Measurements from ENCODE around the gene BCR. TPM values are rescaled to one million over a fixed set of nuclear protein-coding genes. Genes with fewer than 3 reads are reported as not detected.

The BCR gene
- total and polyA plus RNA-seq, 2 experiments from 2014 or later: 38.8 to 42.2 TPM

GRCh38 chr22:23166042-23166831 is 14.1 kb upstream of the BCR start:
- Histone ChIP-seq H3K27me3 (no peaks in the 10 kb centered on the region), H3K4me1 (ENCODE audit: insufficient read depth) (peaks cover 7% of the 10 kb centered on the region), H3K79me2 (no peaks in the 10 kb centered on the region), H3K27ac (no peak overlapping the region), H4K20me1 (ENCODE audit: insufficient read depth, poor library complexity, severe bottlenecking) (no peaks in the 10 kb centered on the region), H3K4me2 (no peak overlapping the region), H3K4me3 (no peak overlapping the region), H2AFZ (no peak overlapping the region), H3K36me3 (replicated peaks; ENCODE audit: insufficient read depth, low read depth) (no peaks in the 10 kb centered on the region), H3K9me2 (replicated peaks; ENCODE audit: insufficient read depth) (no peaks in the 10 kb centered on the region), H3K9me3 (ENCODE audit: low read depth) (no peaks in the 10 kb centered on the region)
- no peak for DNase-seq (ENCODE audit: low spot score)
- TF ChIP-seq EZH2 (IDR thresholded peaks at IDR 0.05; ENCODE audit: borderline replicate concordance) (no peak), CTCF (IDR thresholded peaks at IDR 0.05; ENCODE audit: poor library complexity) (no peak), EZH2phosphoT487 (IDR thresholded peaks at IDR 0.05; ENCODE audit: low read depth, severe bottlenecking, unreplicated experiment) (no peak)
- 61% methylated on average over 6 of the region's 6 CpGs for WGBS (ENCODE audit: low lambda C conversion rate, missing lambda C conversion rate)

GRCh38 chr22:23166841-23167616 is 13.3 kb upstream of the BCR start:
- Histone ChIP-seq H3K9me3 (ENCODE audit: low read depth) (no peaks in the 10 kb centered on the region), H3K4me3 (no peak overlapping the region), H2AFZ (no peak overlapping the region), H3K36me3 (replicated peaks; ENCODE audit: insufficient read depth, low read depth) (no peaks in the 10 kb centered on the region), H3K4me1 (ENCODE audit: insufficient read depth) (peaks cover 7% of the 10 kb centered on the region), H3K4me2 (no peak overlapping the region), H3K27ac (no peak overlapping the region), H4K20me1 (ENCODE audit: insufficient read depth, poor library complexity, severe bottlenecking) (no peaks in the 10 kb centered on the region), H3K27me3 (no peaks in the 10 kb centered on the region), H3K9me2 (replicated peaks; ENCODE audit: insufficient read depth) (no peaks in the 10 kb centered on the region), H3K79me2 (no peaks in the 10 kb centered on the region)
- no peak for DNase-seq (ENCODE audit: low spot score)
- WGBS (ENCODE audit: low lambda C conversion rate, missing lambda C conversion rate): 88% methylated on average over 10 of the region's 10 CpGs
- TF ChIP-seq CTCF (IDR thresholded peaks at IDR 0.05; ENCODE audit: poor library complexity): no peak
- no peak for TF ChIP-seq EZH2 (IDR thresholded peaks at IDR 0.05; ENCODE audit: borderline replicate concordance)
- TF ChIP-seq EZH2phosphoT487 (IDR thresholded peaks at IDR 0.05; ENCODE audit: low read depth, severe bottlenecking, unreplicated experiment): no peak

- no peak for DNase-seq (ENCODE audit: low spot score)
- Histone ChIP-seq H3K4me1 (ENCODE audit: insufficient read depth) (peaks cover 7% of the 10 kb centered on the region), H3K27me3 (no peaks in the 10 kb centered on the region), H3K79me2 (no peaks in the 10 kb centered on the region), H3K4me3 (no peak overlapping the region), H3K9me2 (replicated peaks; ENCODE audit: insufficient read depth) (no peaks in the 10 kb centered on the region), H3K9me3 (ENCODE audit: low read depth) (no peaks in the 10 kb centered on the region), H3K36me3 (replicated peaks; ENCODE audit: insufficient read depth, low read depth) (no peaks in the 10 kb centered on the region), H2AFZ (no peak overlapping the region), H3K4me2 (no peak overlapping the region), H4K20me1 (ENCODE audit: insufficient read depth, poor library complexity, severe bottlenecking) (no peaks in the 10 kb centered on the region), H3K27ac (no peak overlapping the region)
- TF ChIP-seq EZH2phosphoT487 (IDR thresholded peaks at IDR 0.05; ENCODE audit: low read depth, severe bottlenecking, unreplicated experiment) (no peak), CTCF (IDR thresholded peaks at IDR 0.05; ENCODE audit: poor library complexity) (no peak), EZH2 (IDR thresholded peaks at IDR 0.05; ENCODE audit: borderline replicate concordance) (no peak)
- WGBS (ENCODE audit: low lambda C conversion rate, missing lambda C conversion rate): 89% methylated on average over 9 of the region's 9 CpGs
Measured at GRCh38 chr22:23168391-23169042, 11.8 kb upstream of the BCR start.

Data from hepatocyte (in vitro differentiated cells).